GM12873 (cell line): ENCODE results near the gene OMA1.

ENCODE experiments used
- CTCF ChIP-seq: IDR thresholded peaks from 2 replicates; pipeline ENCODE4 v1.5.1; 2012; ENCODE audit warnings: low read depth, mild to moderate bottlenecking, moderate library complexity, low read length, control low read depth; ENCODE audit not compliant: insufficient read depth; ENCODE audit errors: missing control alignments

The OMA1 gene

GRCh38 chr1:58441699-58442098 lies 104.8 kb downstream of the OMA1 start:
- no peak for TF ChIP-seq CTCF

DNA sequence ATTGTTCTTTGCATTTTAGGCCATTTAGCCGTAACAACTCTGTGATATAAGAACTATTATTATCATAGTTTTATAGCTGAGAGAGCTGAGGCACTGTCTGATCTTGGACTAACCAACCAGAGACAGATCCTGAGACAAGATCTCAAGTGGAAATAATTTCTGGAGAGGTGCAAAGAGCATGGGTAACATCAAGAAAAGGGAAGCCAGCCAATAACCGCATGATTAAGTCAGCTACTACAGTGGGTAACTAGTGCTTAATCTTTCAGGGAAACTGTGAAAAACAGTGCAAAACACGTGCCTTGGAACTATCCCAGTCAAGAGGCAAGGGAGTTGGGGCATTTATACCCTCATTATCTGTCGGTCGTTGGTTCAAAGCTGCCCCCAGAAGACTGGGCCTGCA lies 105.8 kb downstream of the OMA1 start:
- no peak for TF ChIP-seq CTCF

DNA sequence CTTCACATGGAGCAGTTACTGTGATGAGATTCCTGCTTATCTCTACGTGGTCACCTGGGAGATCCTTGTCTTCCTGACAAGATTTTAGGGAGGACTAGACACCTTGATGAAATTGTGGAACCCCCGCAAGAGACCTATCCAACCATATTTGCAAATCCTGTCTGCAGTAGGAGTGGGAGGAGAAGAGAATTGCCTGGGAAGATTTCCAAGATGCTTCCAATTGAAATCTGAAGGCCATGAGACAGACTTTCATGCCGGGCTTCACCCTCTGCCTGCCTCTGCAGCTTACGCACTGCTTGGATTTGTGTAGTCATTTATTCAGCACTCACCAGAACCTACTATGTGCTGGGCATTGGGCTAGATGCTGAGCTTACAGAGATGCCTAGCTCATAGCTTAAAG lies 106.6 kb downstream of the OMA1 start:
- TF ChIP-seq CTCF, result no peak

DNA sequence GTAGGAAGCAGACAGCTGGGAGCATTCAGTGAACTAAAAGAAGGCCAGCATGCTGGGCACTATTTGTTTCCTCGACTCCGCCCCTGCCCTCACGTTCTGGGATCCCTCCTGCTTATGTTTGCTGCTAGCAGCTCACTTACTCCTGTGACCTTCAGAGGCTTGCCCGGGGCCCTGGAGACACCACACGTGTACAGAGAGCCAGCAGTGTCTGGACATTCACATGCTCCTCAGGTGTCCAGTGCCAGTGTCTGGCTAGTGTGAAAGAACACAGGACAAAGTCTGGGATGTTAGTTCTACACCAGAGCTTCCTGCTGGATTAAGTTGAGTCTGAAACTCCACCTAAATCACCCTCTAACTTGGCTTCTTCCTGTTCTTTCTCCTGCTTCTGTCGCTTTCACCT lies 108.1 kb downstream of the OMA1 start:
- TF ChIP-seq CTCF, result no peak

GRCh38 chr1:58437623-58438022 lies 108.9 kb downstream of the OMA1 start:
- no peak for TF ChIP-seq CTCF

- TF ChIP-seq CTCF, result no peak
Observed at GRCh38 chr1:58436615-58437297, 109.8 kb downstream of the OMA1 start.

GRCh38 chr1:58435376-58435775 lies 111.2 kb downstream of the OMA1 start:
- TF ChIP-seq CTCF, result no peak
